HepG2 (cell line): ENCODE measurements around the gene AK3. TPM values are rescaled to one million over a fixed set of nuclear protein-coding genes. Genes with fewer than 3 reads are reported as not detected.

Experiments
- ARID5B ChIP-seq: IDR thresholded peaks from 2 replicates; pipeline ENCODE4 v1.4.0; 2020; ENCODE audit warnings: mild to moderate bottlenecking, missing genetic modification reagents
- ARNT ChIP-seq: fragments of 450-650 bp; IDR thresholded peaks from 2 replicates; pipeline ENCODE4 v1.6.1; 2017
- CREB3 ChIP-seq: sonication (generic); formaldehyde crosslinking; IDR thresholded peaks from 2 replicates; pipeline ENCODE4 v1.5.0; 2020; ENCODE audit warnings: missing genetic modification reagents
- E2F1 ChIP-seq: sonication (generic); formaldehyde crosslinking; IDR thresholded peaks from 2 replicates; pipeline ENCODE4 v1.5.0; 2020; ENCODE audit warnings: missing genetic modification reagents
- HCFC1 ChIP-seq: fragments of 150-350 bp; IDR thresholded peaks from 2 replicates; pipeline ENCODE4 v1.6.1; 2014; ENCODE audit warnings: low read depth, low read length
- ISX ChIP-seq: sonication (generic); formaldehyde crosslinking; conservative IDR thresholded peaks from 2 replicates; pipeline ENCODE4 v1.5.0; 2020; ENCODE audit warnings: missing genetic modification reagents
- KDM5B ChIP-seq: sonication (generic); formaldehyde crosslinking; IDR thresholded peaks from 2 replicates; pipeline ENCODE4 v1.4.0; 2020; ENCODE audit warnings: missing genetic modification reagents, mild to moderate bottlenecking, borderline replicate concordance
- MAF1 ChIP-seq: sonication (generic); formaldehyde crosslinking; IDR thresholded peaks from 2 replicates; pipeline ENCODE4 v1.5.0; 2020; ENCODE audit warnings: missing genetic modification reagents, borderline replicate concordance
- ONECUT2 ChIP-seq: sonication (generic); formaldehyde crosslinking; IDR thresholded peaks from 2 replicates; pipeline ENCODE4 v1.4.0; 2020; ENCODE audit warnings: missing genetic modification reagents
- SIX1 ChIP-seq: sonication (generic); formaldehyde crosslinking; IDR thresholded peaks from 2 replicates; pipeline ENCODE4 v1.4.0; 2020; ENCODE audit warnings: missing genetic modification reagents, borderline replicate concordance
- SKI ChIP-seq: fragments of 450-650 bp; IDR thresholded peaks from one replicate; pipeline ENCODE4 v1.6.1; 2018; ENCODE audit warnings: mild to moderate bottlenecking; ENCODE audit not compliant: partially characterized antibody
- SP140L ChIP-seq: sonication (generic); formaldehyde crosslinking; IDR thresholded peaks from 2 replicates; pipeline ENCODE4 v1.4.0; 2020; ENCODE audit warnings: missing genetic modification reagents, borderline replicate concordance
- ZBTB20 ChIP-seq: sonication (generic); formaldehyde crosslinking; IDR thresholded peaks from 2 replicates; pipeline ENCODE4 v1.8.1; 2023; ENCODE audit warnings: missing genetic modification reagents, low read depth, mild to moderate bottlenecking, borderline replicate concordance
- ZNF225 ChIP-seq: sonication (generic); formaldehyde crosslinking; IDR thresholded peaks from 2 replicates; pipeline ENCODE4 v1.4.0; 2020; ENCODE audit warnings: mild to moderate bottlenecking, missing genetic modification reagents
- ZNF496 ChIP-seq: sonication (generic); formaldehyde crosslinking; IDR thresholded peaks from 2 replicates; pipeline ENCODE4 v1.8.1; 2023; ENCODE audit warnings: mild to moderate bottlenecking, moderate library complexity, missing genetic modification reagents; ENCODE audit not compliant: insufficient replicate concordance
- ZNF597 ChIP-seq: sonication (generic); formaldehyde crosslinking; IDR thresholded peaks from 2 replicates; pipeline ENCODE4 v1.5.0; 2020; ENCODE audit warnings: missing genetic modification reagents
- ZNF598 ChIP-seq: sonication (generic); formaldehyde crosslinking; IDR thresholded peaks from 2 replicates; pipeline ENCODE4 v1.5.1; 2020; ENCODE audit warnings: mild to moderate bottlenecking, missing genetic modification reagents, borderline replicate concordance
- ZNF644 ChIP-seq: IDR thresholded peaks from 2 replicates; pipeline ENCODE4 v1.6.1; 2016; ENCODE audit warnings: low read depth
- ZNF670 ChIP-seq: sonication (generic); formaldehyde crosslinking; IDR thresholded peaks from 2 replicates; pipeline ENCODE4 v1.8.0; 2022; ENCODE audit warnings: mild to moderate bottlenecking, missing genetic modification reagents, borderline replicate concordance
- polyA plus RNA-seq, 8 experiments: library from polyadenylated mRNA; depleted of rRNA in 3 of 8; stranded (reverse) in 7 of 8; unstranded in 1 of 8; fragments of >200 nt; fragmentation: Illumina TruSeq in 4 of 8; extraction: Trizol in 4 of 8; gene quantifications; 2 replicates each; pipeline versions ENCODE4 v1.2.1 to v1.2.3, GENCODE V29; 2011 to 2016; ENCODE audit warnings: low read depth in 4 of 8, missing spikeins in 1 of 8, mixed read lengths in 1 of 8; ENCODE audit not compliant: insufficient read depth in 1 of 8
- total RNA-seq, 5 experiments: library from RNA; depleted of rRNA; stranded (reverse); fragments of >200 nt; fragmentation: Illumina TruSeq; extraction: Trizol; gene quantifications; 2 replicates each; pipeline ENCODE4 v1.2.3, GENCODE V29; 2016; ENCODE audit warnings: low read depth in 1 of 5
- TF ChIP-seq, protein P1 (sequence below): sonication (generic); formaldehyde crosslinking; IDR thresholded peaks from 2 replicates; pipeline ENCODE4 v1.4.0; 2020; ENCODE audit warnings: mild to moderate bottlenecking, missing genetic modification reagents

AK3 gene
- total and polyA plus RNA-seq, 2 of the 13 experiments (the other 11 are each of a cell fraction or from before 2014, with no cell fraction given) = 76.8 to 109 TPM

- no peak for TF ChIP-seq SP140L (CRISPR knock-in tag)
- peak; percentile 86 for TF ChIP-seq ZNF670
- peak; percentile 83 for TF ChIP-seq E2F1 (CRISPR knock-in tag)
- no peak for TF ChIP-seq ZNF496 (CRISPR knock-in tag)
- no peak; the same call in 1 of the 2 replicates for TF ChIP-seq ISX
- TF ChIP-seq MAF1 (CRISPR knock-in tag) = peak; percentile 59; the same call in 1 of the 2 replicates
- no peak for TF ChIP-seq CREB3 (CRISPR knock-in tag)
- TF ChIP-seq ZNF598 = peak; percentile 35; the same call in 1 of the 2 replicates
- peak; percentile 42 for TF ChIP-seq ARID5B (CRISPR knock-in tag)
- TF ChIP-seq, protein P1, sequence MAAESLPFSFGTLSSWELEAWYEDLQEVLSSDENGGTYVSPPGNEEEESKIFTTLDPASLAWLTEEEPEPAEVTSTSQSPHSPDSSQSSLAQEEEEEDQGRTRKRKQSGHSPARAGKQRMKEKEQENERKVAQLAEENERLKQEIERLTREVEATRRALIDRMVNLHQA (CRISPR knock-in tag) = no peak
- no peak for TF ChIP-seq ARNT
- peak; percentile 86; the same call in 1 of the 2 replicates for TF ChIP-seq KDM5B (CRISPR knock-in tag)
- no peak for TF ChIP-seq ZNF644 (CRISPR knock-in tag)
- TF ChIP-seq ZNF225 (CRISPR knock-in tag) = peak; percentile 44; the same call in 1 of the 2 replicates
- no peak for TF ChIP-seq SIX1 (CRISPR knock-in tag)
- no peak for TF ChIP-seq ZNF597 (CRISPR knock-in tag)
- peak; percentile 71 for TF ChIP-seq SKI
- no peak for TF ChIP-seq ZBTB20
- peak; percentile 15; the same call in 1 of the 2 replicates for TF ChIP-seq ONECUT2 (CRISPR knock-in tag)
- TF ChIP-seq HCFC1 = no peak
Observed at GRCh38 chr9:4740638-4741364, at the start of gene AK3 (continued).
